ENCODE data around the gene CCDC86.

DNA sequence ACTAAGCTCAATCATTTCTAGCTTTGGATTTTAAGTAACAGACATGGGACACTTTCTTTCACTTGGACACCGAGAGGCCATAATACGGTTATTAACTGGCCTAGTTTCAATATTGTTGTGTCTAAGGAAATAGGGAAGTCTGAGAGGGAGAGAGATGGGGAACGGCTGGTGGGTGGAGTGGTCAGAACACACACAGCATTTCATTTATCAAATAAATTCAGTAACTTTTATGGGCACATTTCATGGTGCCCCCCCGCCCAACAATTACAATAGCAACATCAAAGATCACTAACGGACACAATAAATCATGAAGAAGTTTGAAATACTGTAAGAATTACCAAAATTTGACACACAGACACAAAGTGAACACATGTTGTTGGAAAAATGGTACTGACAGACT lies 53.8 kb downstream of the CCDC86 start:
- TF ChIP-seq CTCF (IDR thresholded peaks at IDR 0.05; ENCODE audit: low read depth, low read length) = no peak
- no peak for TF ChIP-seq POLR2A (IDR thresholded peaks at IDR 0.05; ENCODE audit: extremely low read depth, insufficient read length)
- TF ChIP-seq, protein P1, sequence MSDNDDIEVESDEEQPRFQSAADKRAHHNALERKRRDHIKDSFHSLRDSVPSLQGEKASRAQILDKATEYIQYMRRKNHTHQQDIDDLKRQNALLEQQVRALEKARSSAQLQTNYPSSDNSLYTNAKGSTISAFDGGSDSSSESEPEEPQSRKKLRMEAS (IDR thresholded peaks at IDR 0.05; ENCODE audit: low read depth, low read length) = no peak
